ENCODE measurements around the gene VWA1.

GRCh38 chr1:1483714-1484113, 48.2 kb downstream of the VWA1 start:
- TF ChIP-seq CTCF (optimal IDR thresholded peaks at IDR 0.05 in 1 of 3, IDR thresholded peaks at IDR 0.05 in 1 of 3, conservative IDR thresholded peaks at IDR 0.05 in 1 of 3; ENCODE audit: extremely low read depth in 1 of 3, insufficient read depth in 2 of 3, low read length in 3 of 3) (no peak), EZH2 (IDR thresholded peaks at IDR 0.05; ENCODE audit: low read length) (no peak)
